PC-3 (cell line): ENCODE data around the gene TSHZ2.

Source experiments
- CTCF ChIP-seq: fragments of 300-600 bp; sonication (generic); conservative IDR thresholded peaks from 2 replicates; pipeline ENCODE4 v1.5.1; 2017; ENCODE audit warnings: antibody characterized with exemption, low read depth, mild to moderate bottlenecking, low read length
- EZH2 ChIP-seq: fragments of 300-600 bp; sonication (generic); IDR thresholded peaks from one replicate; pipeline ENCODE4 v1.6.1; 2017; ENCODE audit warnings: antibody characterized with exemption, mild to moderate bottlenecking, low read length; ENCODE audit not compliant: unreplicated experiment

- TF ChIP-seq EZH2 (no peak), CTCF (no peak)
These were observed 15.1 kb downstream of the TSHZ2 start for GRCh38 chr20:52987295-52987694.
